Hepatocyte (in vitro differentiated cells): ENCODE measurements around the gene SLC35G4. TPM values are rescaled to one million over a fixed set of nuclear protein-coding genes. Genes with fewer than 3 reads are reported as not detected.

Experiments used
- DNase-seq: peaks from one replicate; pipeline ENCODE4 v3.0.0-alpha.2; 2016; ENCODE audit warnings: low spot score
- H2AFZ ChIP-seq: fragments of 200-600 bp; sonication (generic); 2 replicates; pipeline ENCODE4 v1.6.0; 2016; ENCODE audit warnings: antibody characterized with exemption, mild to moderate bottlenecking
- H3K27ac ChIP-seq: fragments of 200-600 bp; sonication (generic); 2 replicates; pipeline ENCODE4 v1.5.1; 2016; ENCODE audit warnings: mild to moderate bottlenecking
- H3K27me3 ChIP-seq: fragments of 200-600 bp; sonication (generic); 2 replicates; pipeline ENCODE4 v1.6.1; 2016
- H3K36me3 ChIP-seq: fragments of 200-600 bp; sonication (generic); replicated peaks from 2 replicates; pipeline ENCODE4 v1.5.1; 2016; ENCODE audit warnings: low read depth; ENCODE audit not compliant: insufficient read depth
- H3K4me1 ChIP-seq: fragments of 200-600 bp; sonication (generic); 2 replicates; pipeline ENCODE4 v1.5.1; 2016; ENCODE audit warnings: mild to moderate bottlenecking, moderate library complexity; ENCODE audit not compliant: insufficient read depth
- H3K4me2 ChIP-seq: fragments of 200-600 bp; sonication (generic); 2 replicates; pipeline ENCODE4 v1.6.0; 2016
- H3K4me3 ChIP-seq: fragments of 200-600 bp; sonication (generic); 2 replicates; pipeline ENCODE4 v1.5.1; 2016; ENCODE audit warnings: mild to moderate bottlenecking
- H3K79me2 ChIP-seq: fragments of 200-600 bp; sonication (generic); 2 replicates; pipeline ENCODE4 v1.6.0; 2017; ENCODE audit warnings: mild to moderate bottlenecking
- H3K9me2 ChIP-seq: fragments of 200-600 bp; sonication (generic); replicated peaks from 2 replicates; pipeline ENCODE4 v1.6.0; 2017; ENCODE audit warnings: mild to moderate bottlenecking; ENCODE audit not compliant: insufficient read depth
- H3K9me3 ChIP-seq: fragments of 200-600 bp; sonication (generic); 2 replicates; pipeline ENCODE4 v1.5.1; 2016; ENCODE audit warnings: low read depth, mild to moderate bottlenecking
- H4K20me1 ChIP-seq: fragments of 200-600 bp; sonication (generic); 2 replicates; pipeline ENCODE4 v1.6.0; 2016; ENCODE audit warnings: mild to moderate bottlenecking; ENCODE audit not compliant: insufficient read depth, poor library complexity, severe bottlenecking
- EZH2 ChIP-seq: fragments of 200-600 bp; sonication (generic); IDR thresholded peaks from 2 replicates; pipeline ENCODE4 v1.6.1; 2016; ENCODE audit warnings: antibody characterized with exemption, mild to moderate bottlenecking, borderline replicate concordance
- EZH2phosphoT487 ChIP-seq: fragments of 200-600 bp; sonication (generic); IDR thresholded peaks from one replicate; pipeline ENCODE4 v1.6.1; 2018; ENCODE audit warnings: antibody characterized with exemption, mild to moderate bottlenecking, low read depth, moderate library complexity; ENCODE audit not compliant: unreplicated experiment, severe bottlenecking
- WGBS: methylation state at CpG from one replicate; pipeline ENCODE4 v1.1.6; 2016; ENCODE audit warnings: low lambda C conversion rate; ENCODE audit errors: missing lambda C conversion rate; 5-methylcytosine and 5-hydroxymethylcytosine counted together
- polyA plus RNA-seq: library from polyadenylated mRNA; unstranded; fragments of >200 nt; fragmentation: Nextera tagmentation; extraction: Ambion mirVana; gene quantifications from 2 replicates; pipeline ENCODE4 v1.2.1, GENCODE V29; 2016
- total RNA-seq: library from RNA; depleted of rRNA; stranded (reverse); fragments of >200 nt; gene quantifications from 2 replicates; pipeline ENCODE4 v1.2.3, GENCODE V29; 2014
- TF ChIP-seq, protein P1 (sequence below): fragments of 200-600 bp; sonication (generic); IDR thresholded peaks from 2 replicates; pipeline ENCODE4 v1.5.1; 2016; ENCODE audit warnings: antibody characterized with exemption, mild to moderate bottlenecking; ENCODE audit not compliant: poor library complexity

SLC35G4 gene
- total and polyA plus RNA-seq, 2 experiments from 2014 or later, result not detected

- Histone ChIP-seq H2AFZ (no peak overlapping the region), H3K79me2 (no peaks in the 10 kb centered on the region), H3K4me2 (no peak overlapping the region), H3K36me3 (no peaks in the 10 kb centered on the region), H3K9me3 (no peaks in the 10 kb centered on the region), H3K9me2 (no peaks in the 10 kb centered on the region), H3K4me3 (no peak overlapping the region), H3K4me1 (peaks cover 3% of the 10 kb centered on the region), H3K27ac (no peak overlapping the region), H3K27me3 (peaks cover 4% of the 10 kb centered on the region), H4K20me1 (no peaks in the 10 kb centered on the region)
- WGBS, result 85% methylated on average over 9 of the region's 9 CpGs
- DNase-seq, result no peak
- no peak for TF ChIP-seq EZH2phosphoT487
- TF ChIP-seq, protein P1, sequence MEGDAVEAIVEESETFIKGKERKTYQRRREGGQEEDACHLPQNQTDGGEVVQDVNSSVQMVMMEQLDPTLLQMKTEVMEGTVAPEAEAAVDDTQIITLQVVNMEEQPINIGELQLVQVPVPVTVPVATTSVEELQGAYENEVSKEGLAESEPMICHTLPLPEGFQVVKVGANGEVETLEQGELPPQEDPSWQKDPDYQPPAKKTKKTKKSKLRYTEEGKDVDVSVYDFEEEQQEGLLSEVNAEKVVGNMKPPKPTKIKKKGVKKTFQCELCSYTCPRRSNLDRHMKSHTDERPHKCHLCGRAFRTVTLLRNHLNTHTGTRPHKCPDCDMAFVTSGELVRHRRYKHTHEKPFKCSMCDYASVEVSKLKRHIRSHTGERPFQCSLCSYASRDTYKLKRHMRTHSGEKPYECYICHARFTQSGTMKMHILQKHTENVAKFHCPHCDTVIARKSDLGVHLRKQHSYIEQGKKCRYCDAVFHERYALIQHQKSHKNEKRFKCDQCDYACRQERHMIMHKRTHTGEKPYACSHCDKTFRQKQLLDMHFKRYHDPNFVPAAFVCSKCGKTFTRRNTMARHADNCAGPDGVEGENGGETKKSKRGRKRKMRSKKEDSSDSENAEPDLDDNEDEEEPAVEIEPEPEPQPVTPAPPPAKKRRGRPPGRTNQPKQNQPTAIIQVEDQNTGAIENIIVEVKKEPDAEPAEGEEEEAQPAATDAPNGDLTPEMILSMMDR, result no peak
- TF ChIP-seq EZH2, result no peak
Observed at GRCh38 chr18:11572201-11572600, 37.2 kb upstream of the SLC35G4 start.

DNA sequence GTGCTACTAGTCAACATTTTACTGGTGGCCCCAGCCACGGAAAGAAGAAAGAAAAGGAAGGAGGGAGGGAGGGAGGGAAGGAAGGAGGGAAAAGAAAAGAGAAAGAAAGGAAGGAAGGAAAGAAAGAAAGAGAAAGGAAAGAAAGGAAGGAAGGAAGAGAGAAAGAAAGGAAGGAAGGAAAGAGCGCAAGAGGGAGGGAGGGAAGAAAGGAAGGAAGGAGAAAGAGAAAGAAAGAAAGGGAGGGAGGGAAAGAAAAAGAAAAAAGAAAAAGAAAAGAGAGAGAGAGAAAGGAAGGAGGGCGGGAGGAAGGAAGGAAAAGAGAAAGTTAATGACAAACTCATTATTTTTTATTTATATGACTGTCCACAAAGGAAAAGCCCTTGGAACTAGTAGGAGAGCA lies 34.9 kb upstream of the SLC35G4 start:
- H3K9me3 ChIP-seq, result no peaks in the 10 kb centered on the region
- H3K9me2 ChIP-seq, result no peaks in the 10 kb centered on the region
- 62% methylated on average over 1 of the region's 3 CpGs for WGBS
- H3K36me3 ChIP-seq, result no peaks in the 10 kb centered on the region
- H2AFZ ChIP-seq, result no peak overlapping the region
- no peak for DNase-seq
- no peaks in the 10 kb centered on the region for H4K20me1 ChIP-seq
- peaks cover 3% of the 10 kb centered on the region for H3K4me1 ChIP-seq
- H3K27me3 ChIP-seq, result peaks cover 4% of the 10 kb centered on the region
- no peak overlapping the region for H3K4me2 ChIP-seq
- H3K27ac ChIP-seq, result no peak overlapping the region
- TF ChIP-seq EZH2 (no peak), EZH2phosphoT487 (no peak)
- TF ChIP-seq, protein P1, result no peak
- H3K4me3 ChIP-seq, result no peak overlapping the region
- no peaks in the 10 kb centered on the region for H3K79me2 ChIP-seq

GRCh38 chr18:11577271-11578112 lies 31.9 kb upstream of the SLC35G4 start:
- no peak overlapping the region for H3K4me2 ChIP-seq
- 51% methylated on average over 7 of the region's 7 CpGs for WGBS
- DNase-seq, result no peak

More at GRCh38 chr18:11577271-11578112, 31.9 kb upstream of the SLC35G4 start:
- Histone ChIP-seq H3K79me2 (no peaks in the 10 kb centered on the region), H2AFZ (no peak overlapping the region), H4K20me1 (no peaks in the 10 kb centered on the region), H3K9me3 (no peaks in the 10 kb centered on the region), H3K4me1 (no peaks in the 10 kb centered on the region), H3K27ac (no peak overlapping the region), H3K9me2 (no peaks in the 10 kb centered on the region), H3K4me3 (no peak overlapping the region), H3K27me3 (peaks cover 4% of the 10 kb centered on the region), H3K36me3 (no peaks in the 10 kb centered on the region)
- TF ChIP-seq EZH2 (no peak), EZH2phosphoT487 (no peak)
- TF ChIP-seq, protein P1, result no peak
